B cell (primary cell): ENCODE data around the gene B3GNT9.

Experiments used
- CTCF ChIP-seq: fragments of 200-600 bp; IDR thresholded peaks from one replicate; pipeline ENCODE4 v1.8.0; 2022; ENCODE audit warnings: antibody characterized with exemption, mild to moderate bottlenecking
- EZH2 ChIP-seq: IDR thresholded peaks from 2 replicates; pipeline ENCODE4 v1.6.1; 2012; ENCODE audit warnings: borderline replicate concordance, low read depth, mild to moderate bottlenecking, moderate library complexity, low read length; ENCODE audit not compliant: insufficient read depth, poor library complexity, severe bottlenecking

DNA sequence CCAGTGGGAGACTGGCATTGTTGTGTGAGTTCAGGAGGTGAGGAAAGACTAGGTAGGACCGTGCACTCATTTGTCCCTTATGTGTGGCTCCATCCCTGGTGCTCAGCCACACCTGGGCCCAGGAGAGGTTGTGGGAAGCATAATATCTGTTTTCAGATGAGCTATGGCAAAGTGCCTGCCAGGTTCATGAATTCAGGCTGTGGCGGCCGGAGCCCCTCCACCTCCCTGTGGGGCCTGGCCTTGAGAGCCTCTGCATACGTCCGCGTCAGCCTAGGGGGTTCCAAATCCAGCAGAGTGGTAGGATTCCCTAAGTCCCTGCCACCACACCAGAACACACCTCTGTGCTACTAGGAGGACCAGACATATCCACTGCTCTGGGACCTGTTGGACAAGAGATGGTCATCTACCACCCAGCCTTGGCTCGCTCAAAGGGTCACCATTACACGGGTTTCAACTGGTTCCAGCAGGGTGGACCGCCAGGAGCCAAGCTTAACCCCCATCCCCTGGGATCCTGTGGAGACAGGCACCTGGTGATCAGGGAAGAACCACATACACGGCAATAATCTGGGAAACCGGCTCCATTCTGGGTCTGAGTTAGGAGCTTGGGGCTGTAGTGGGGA is 2.0 kb downstream of the B3GNT9 start:
- TF ChIP-seq CTCF = no peak
- no peak for TF ChIP-seq EZH2
